Measurements from ENCODE around the gene OPN1LW. TPM values are rescaled to one million over a fixed set of nuclear protein-coding genes. Genes with fewer than 3 reads are reported as not detected.

The OPN1LW gene
- total RNA-seq, 4 donors from 2014 or later: not detected

DNA sequence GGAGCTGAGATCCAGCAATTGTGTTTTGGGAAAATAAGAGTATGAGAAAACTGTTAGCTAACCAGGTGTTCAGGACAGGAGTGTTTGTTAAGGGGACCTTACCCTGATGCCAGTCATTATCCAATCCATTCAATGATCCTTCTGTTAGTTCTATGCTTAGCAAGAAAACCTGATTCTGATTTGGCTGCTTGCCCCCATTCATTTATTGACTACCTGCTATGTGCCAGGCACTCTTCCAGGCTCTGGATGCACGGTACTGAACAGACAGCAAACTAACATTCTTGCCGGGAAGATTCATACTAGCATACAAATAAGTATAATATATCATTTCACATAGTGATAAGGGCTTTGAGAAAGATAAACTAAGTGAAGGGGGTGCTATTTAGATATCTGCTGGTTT lies 45.5 kb upstream of the OPN1LW start:
- WGBS, 2 donors: 42 to 55% methylated on average over 2 of the region's 2 CpGs
- intact Hi-C loops (cut with DNase I; ENCODE audit: low total_unique reads): no loop called here
- H3K4me3 ChIP-seq (ENCODE audit: low read depth, poor library complexity, severe bottlenecking): no peak overlapping the region
- TF ChIP-seq, protein P1, sequence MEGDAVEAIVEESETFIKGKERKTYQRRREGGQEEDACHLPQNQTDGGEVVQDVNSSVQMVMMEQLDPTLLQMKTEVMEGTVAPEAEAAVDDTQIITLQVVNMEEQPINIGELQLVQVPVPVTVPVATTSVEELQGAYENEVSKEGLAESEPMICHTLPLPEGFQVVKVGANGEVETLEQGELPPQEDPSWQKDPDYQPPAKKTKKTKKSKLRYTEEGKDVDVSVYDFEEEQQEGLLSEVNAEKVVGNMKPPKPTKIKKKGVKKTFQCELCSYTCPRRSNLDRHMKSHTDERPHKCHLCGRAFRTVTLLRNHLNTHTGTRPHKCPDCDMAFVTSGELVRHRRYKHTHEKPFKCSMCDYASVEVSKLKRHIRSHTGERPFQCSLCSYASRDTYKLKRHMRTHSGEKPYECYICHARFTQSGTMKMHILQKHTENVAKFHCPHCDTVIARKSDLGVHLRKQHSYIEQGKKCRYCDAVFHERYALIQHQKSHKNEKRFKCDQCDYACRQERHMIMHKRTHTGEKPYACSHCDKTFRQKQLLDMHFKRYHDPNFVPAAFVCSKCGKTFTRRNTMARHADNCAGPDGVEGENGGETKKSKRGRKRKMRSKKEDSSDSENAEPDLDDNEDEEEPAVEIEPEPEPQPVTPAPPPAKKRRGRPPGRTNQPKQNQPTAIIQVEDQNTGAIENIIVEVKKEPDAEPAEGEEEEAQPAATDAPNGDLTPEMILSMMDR (IDR thresholded peaks at IDR 0.05): no peak
- TF ChIP-seq POLR2A (IDR thresholded peaks at IDR 0.05): no peak
- DNase-seq (ENCODE audit: low spot score in 2 of 2): no peak

DNA sequence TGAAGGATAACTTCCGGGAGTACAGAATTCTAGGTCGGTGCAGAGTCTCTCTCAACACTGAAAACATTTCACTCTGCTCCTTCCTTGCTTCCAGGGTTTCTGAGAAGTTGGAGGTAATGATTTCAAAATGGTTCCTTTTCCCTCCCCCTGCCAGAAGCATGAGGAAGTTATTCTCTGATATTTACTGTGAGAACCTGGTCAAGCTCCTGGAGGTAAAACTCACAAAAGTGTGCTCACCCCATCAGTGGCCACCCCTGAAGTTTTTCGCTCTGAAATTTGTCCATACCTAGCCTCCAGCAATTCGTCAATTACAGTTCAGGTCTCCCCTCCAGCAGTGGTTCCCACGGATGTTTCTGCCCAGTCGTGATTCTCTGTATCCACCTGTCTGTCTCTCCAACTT lies 30.3 kb upstream of the OPN1LW start:
- H3K4me3 ChIP-seq (ENCODE audit: low read depth, poor library complexity, severe bottlenecking): no peak overlapping the region
- intact Hi-C loops (cut with DNase I; ENCODE audit: low total_unique reads): no loop called here
- DNase-seq (ENCODE audit: low spot score in 2 of 2): no peak
- TF ChIP-seq, protein P1 (IDR thresholded peaks at IDR 0.05): no peak
- TF ChIP-seq POLR2A (IDR thresholded peaks at IDR 0.05): no peak
- 70 to 73% methylated on average over 6 of the region's 6 CpGs for WGBS, 2 donors

DNA sequence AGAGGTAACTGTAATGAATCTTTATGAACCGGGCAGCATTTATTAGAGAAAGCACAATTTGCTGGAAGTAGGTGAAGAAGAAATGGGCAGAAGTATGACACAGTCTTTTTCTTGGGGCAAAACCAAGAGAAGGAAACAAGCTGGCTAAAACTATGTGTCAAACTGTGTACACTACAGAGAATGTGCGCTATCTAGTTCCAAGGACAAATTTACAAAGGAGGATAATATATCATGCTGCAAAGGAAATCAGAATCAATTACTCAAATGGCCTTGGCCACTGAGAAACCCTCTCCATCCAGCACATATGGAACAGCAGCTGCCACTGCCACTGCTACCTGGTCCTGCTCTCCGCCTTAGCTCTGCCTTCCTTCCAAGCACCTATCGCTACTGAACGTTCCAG lies 29.4 kb upstream of the OPN1LW start:
- H3K4me3 ChIP-seq (ENCODE audit: low read depth, poor library complexity, severe bottlenecking): no peak overlapping the region
- intact Hi-C loops (cut with DNase I; ENCODE audit: low total_unique reads): no loop called here
- 88 to 93% methylated on average over 5 of the region's 5 CpGs for WGBS, 2 donors
- no peak for TF ChIP-seq POLR2A (IDR thresholded peaks at IDR 0.05)
- TF ChIP-seq, protein P1 (IDR thresholded peaks at IDR 0.05): no peak
- DNase-seq (ENCODE audit: low spot score in 2 of 2): no peak

DNA sequence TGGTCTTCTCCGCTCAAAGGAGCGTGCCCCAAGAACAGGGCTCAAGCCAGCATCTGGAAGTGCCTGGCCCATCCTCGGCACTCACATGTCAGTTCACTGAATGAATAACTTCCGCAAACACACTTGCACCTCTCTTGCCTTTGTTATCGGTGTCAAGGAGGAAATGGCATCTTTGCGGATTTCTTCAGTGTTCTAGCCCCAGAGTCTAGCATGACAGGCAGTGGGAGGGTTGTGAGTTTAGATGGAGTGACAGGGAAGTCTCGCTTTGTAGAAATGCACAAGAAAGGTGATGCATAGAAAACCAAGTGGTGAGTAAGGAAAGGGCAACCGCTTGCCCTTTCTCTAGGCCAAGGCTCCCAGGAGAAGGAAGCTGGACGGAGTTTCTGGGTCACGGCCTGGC lies 29.0 kb upstream of the OPN1LW start:
- no peak for DNase-seq (ENCODE audit: low spot score in 2 of 2)
- intact Hi-C loops (cut with DNase I; ENCODE audit: low total_unique reads): no loop called here
- 86 to 91% methylated on average over 10 of the region's 10 CpGs for WGBS, 2 donors
- TF ChIP-seq POLR2A (IDR thresholded peaks at IDR 0.05): no peak
- TF ChIP-seq, protein P1 (IDR thresholded peaks at IDR 0.05): no peak
- H3K4me3 ChIP-seq (ENCODE audit: low read depth, poor library complexity, severe bottlenecking): no peak overlapping the region

DNA sequence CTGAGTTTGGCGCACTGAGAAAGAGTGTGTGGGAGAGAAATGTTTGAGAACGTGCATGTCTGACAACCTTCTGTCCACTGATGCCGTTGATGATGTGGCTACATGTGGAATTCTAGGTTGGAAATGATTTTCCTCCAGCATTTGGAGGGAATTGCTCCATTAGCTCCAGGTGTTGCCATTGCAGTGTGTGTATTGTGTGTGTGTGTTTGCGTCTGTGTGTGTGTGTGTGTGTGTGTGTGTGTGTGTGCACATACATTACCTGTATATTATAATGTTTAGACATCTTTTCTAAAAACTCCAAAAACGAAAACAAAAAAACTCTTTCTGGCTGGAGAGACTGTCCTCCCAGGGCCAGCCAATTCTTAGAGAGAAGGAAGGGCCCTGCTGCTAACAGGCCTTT lies 28.3 kb upstream of the OPN1LW start:
- 77 to 82% methylated on average over 5 of the region's 5 CpGs for WGBS, 2 donors
- intact Hi-C loops (cut with DNase I; ENCODE audit: low total_unique reads): no loop called here
- no peak for DNase-seq (ENCODE audit: low spot score in 2 of 2)
- H3K4me3 ChIP-seq (ENCODE audit: low read depth, poor library complexity, severe bottlenecking): no peak overlapping the region
- TF ChIP-seq, protein P1 (IDR thresholded peaks at IDR 0.05): no peak
- no peak for TF ChIP-seq POLR2A (IDR thresholded peaks at IDR 0.05)

DNA sequence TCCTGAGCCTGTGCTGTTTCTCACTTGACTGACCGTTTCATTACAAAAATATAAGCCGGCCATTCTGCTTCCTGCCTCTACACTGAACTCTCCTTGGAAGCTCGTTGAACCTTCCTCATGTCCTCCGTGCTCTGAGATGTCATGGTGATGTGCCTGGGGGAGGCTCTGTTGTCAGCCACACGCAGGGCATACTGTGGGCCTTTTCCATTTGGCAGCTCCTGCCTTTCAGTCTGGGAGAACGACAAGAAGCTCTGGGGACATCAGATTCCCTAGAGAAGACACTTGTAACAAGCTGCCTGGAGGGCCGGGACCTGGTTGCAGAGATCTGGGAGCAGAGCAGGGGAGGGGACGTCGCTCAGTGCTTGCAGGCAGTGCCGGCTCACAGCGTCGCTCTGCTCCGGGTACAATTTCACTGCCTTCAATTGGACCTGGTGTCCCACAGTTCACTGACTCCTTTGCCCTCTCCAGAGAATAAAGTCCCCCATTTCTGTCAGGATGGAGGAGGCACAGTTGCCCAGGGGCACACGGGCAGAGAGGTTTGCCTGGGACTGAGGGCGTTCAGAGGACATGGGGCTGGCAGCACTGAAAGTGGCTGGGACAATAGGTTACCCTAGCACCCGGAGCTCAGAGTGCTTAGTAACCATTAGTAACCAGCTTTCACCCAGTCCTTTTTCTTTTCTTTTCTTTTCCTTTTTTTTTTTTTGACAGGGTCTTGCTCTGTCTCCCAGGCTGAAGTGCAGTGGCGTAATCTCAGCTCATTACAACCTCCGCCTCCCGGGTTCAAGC lies 27.4 kb upstream of the OPN1LW start:
- H3K4me3 ChIP-seq (ENCODE audit: low read depth, poor library complexity, severe bottlenecking): no peak overlapping the region
- intact Hi-C loops (cut with DNase I; ENCODE audit: low total_unique reads): no loop called here
- WGBS, 2 donors: 59 to 78% methylated on average over 18 to 19 of the region's 19 CpGs
- DNase-seq (ENCODE audit: low spot score in 2 of 2): no peak
- TF ChIP-seq, protein P1 (IDR thresholded peaks at IDR 0.05): no peak
- TF ChIP-seq POLR2A (IDR thresholded peaks at IDR 0.05): no peak
